ENCODE data around the gene ARHGEF3.

DNA sequence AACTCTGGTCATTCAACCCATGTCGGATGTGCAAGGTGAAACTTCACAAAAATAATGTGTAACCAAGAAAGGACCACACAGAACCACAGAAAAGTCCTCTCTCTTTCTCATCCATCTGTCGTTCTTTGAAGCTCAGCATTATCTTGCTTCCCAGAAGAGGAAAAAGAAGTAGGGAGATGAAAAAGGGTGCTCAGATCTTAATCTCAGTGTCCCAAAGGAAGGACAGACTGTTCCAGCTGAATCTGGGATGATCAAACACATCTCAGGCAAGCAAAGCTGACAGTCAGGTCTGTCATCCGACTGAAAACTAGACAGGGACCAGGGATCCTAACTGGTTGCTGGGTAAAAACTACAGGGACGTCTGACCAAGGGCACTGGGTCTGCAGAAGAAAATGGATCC, 16.2 kb downstream of the ARHGEF3 start:
- TF ChIP-seq, protein P1, sequence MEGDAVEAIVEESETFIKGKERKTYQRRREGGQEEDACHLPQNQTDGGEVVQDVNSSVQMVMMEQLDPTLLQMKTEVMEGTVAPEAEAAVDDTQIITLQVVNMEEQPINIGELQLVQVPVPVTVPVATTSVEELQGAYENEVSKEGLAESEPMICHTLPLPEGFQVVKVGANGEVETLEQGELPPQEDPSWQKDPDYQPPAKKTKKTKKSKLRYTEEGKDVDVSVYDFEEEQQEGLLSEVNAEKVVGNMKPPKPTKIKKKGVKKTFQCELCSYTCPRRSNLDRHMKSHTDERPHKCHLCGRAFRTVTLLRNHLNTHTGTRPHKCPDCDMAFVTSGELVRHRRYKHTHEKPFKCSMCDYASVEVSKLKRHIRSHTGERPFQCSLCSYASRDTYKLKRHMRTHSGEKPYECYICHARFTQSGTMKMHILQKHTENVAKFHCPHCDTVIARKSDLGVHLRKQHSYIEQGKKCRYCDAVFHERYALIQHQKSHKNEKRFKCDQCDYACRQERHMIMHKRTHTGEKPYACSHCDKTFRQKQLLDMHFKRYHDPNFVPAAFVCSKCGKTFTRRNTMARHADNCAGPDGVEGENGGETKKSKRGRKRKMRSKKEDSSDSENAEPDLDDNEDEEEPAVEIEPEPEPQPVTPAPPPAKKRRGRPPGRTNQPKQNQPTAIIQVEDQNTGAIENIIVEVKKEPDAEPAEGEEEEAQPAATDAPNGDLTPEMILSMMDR (IDR thresholded peaks at IDR 0.05; ENCODE audit: low read depth, low read length): no peak
- TF ChIP-seq EZH2phosphoT487 (IDR thresholded peaks at IDR 0.05; ENCODE audit: low read depth): no peak

Data from OCI-LY3 (cell line).